AG09309 (cell line): ENCODE results near the gene PDE5A.
"Not testable (repeated sequence)": the region's sequence is repeated elsewhere in the genome, so short reads cannot be mapped to it uniquely, and the experiment has no call there.

Source experiments
- DNase-seq: peaks from one replicate; pipeline ENCODE4 v3.0.0-alpha.2; 2010; ENCODE audit warnings: low read depth
- H3K4me3 ChIP-seq: 2 replicates; pipeline ENCODE4 v1.5.1; 2011; ENCODE audit warnings: mild to moderate bottlenecking, low read depth, low read length, moderate library complexity; ENCODE audit not compliant: control insufficient read depth
- CTCF ChIP-seq: IDR thresholded peaks from 2 replicates; pipeline ENCODE4 v1.5.1; 2011; ENCODE audit warnings: mild to moderate bottlenecking, low read depth, low read length, inconsistent platforms; ENCODE audit not compliant: insufficient read depth, control insufficient read depth; ENCODE audit errors: missing control alignments

PDE5A gene

GRCh38 chr4:119455734-119456133, 172.9 kb downstream of the PDE5A start:
- not testable (repeated sequence) for DNase-seq
- H3K4me3 ChIP-seq: peak overlapping the region; percentile 35

DNA sequence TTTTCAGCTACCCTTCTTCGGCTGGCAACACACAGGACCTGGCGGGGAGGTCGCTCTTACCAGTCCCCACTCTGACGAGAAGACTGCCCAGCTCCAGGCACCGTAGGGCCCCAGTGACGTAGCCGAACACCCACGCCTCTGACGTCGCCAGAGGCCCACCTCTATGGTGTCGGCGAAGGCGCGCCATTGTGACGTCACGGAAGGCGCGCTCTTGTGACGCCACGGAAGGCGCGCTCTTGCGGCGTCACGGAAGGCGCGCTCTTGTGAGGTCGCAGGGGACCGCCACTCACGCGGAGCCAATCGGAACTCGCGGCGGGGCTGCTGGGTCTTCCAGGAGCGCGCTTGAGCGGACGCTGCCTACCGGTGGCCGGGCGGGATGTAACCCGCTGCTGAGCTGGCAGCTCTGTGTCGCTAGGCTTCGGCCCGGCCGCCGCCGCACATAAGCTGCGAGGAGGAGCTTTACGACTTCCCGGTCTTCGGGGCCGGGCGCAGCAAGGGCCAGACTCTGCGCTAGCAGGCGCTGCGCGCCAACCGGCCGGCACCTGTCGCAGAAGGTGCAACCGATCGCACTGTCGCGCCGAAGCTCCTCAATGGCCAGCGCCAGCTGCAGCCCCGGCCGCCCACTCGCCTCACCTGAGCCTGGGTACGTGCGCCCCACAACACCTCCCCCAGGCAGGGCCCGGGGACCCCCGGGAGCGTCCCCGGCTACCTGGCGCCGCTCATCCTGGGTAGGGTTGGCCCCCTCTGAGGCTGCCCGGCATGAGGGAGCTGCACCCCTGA, 173.9 kb downstream of the PDE5A start:
- peak; percentile 94 for DNase-seq
- TF ChIP-seq CTCF: peak; percentile 7
- H3K4me3 ChIP-seq: peak overlapping the region; percentile 77

GRCh38 chr4:119454151-119454490, 174.5 kb downstream of the PDE5A start:
- H3K4me3 ChIP-seq: peak overlapping the region; percentile 77
- not testable (repeated sequence) for DNase-seq

DNA sequence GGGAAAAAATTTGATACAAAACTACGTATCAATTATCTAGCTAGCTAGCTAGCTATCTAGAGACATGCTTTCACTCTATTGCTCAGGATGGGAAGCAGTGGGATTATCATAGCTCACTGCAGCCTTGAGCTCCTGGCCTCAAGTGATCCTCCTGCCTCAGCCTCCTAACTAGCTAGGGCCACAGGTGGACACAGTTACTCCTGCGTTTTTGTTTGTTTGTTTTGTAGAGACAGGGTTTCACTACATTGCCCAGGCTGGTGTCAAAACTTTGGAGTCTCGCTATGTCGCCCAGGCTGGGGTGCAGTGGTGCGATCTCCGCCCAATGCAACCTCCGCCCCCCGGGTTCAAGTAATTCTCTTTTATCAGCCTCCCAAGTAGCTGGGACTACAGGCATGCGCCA, 175.3 kb downstream of the PDE5A start:
- not testable (repeated sequence) for H3K4me3 ChIP-seq, DNase-seq

DNA sequence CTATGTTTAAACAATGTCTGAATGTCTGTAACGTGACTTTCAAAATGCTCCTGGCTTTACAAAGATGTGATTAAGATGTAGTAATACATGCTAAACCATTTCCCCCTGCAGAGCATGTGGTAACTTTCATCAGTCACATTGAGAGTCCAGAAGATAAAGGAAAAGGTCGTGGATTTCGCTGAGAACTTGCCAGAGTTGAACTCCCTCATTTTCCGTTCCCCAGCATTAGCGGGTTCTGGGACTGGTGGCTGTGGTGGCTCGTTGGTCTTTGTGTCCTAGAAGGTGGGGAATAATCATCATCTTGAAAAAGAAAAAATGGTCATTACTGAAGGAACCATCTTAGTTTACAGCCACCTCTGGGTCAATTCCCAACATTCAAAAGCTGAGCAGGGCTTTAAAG, 178.8 kb downstream of the PDE5A start:
- not testable (repeated sequence) for H3K4me3 ChIP-seq, DNase-seq
